ENCODE results near the gene RGL1. TPM values are rescaled to one million over a fixed set of nuclear protein-coding genes. Genes with fewer than 3 reads are reported as not detected.

Gene RGL1
- total RNA-seq, 1 donor from 2014 or later = 20.9 TPM

DNA sequence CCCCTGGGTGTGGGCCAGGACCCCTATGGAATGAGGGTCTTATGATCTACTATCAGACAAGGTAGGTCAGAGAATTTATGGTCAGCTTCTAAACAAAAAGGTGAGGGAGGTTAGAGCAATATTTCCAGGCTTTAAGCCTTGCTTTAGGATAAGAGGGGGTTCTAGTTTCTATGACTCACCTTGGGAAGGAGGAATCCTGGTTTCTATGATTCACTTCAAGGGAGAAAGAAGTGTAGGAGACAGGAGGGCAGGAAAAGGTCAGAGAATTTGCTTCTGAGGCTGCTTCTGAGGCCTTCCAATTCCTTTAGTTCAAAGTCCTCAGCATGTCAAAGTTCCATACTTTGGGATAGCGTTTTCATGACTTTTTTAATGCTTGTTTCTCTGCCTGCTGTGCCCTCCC, 35.2 kb downstream of the RGL1 start:
- DNase-seq (ENCODE audit: low spot score) = no peak
- Mint-ChIP-seq H3K4me3 (ENCODE audit: unreplicated experiment) (no peak overlapping the region), H3K27me3 (ENCODE audit: low read depth) (no peaks in the 10 kb centered on the region), H3K36me3 (ENCODE audit: low read depth) (peaks cover 6% of the 10 kb centered on the region), H3K4me1 (ENCODE audit: low read depth) (peaks cover 64% of the 10 kb centered on the region), H3K9me3 (ENCODE audit: low read depth) (no peaks in the 10 kb centered on the region), H3K27ac (ENCODE audit: unreplicated experiment) (no peak overlapping the region)
- TF ChIP-seq, protein P1, sequence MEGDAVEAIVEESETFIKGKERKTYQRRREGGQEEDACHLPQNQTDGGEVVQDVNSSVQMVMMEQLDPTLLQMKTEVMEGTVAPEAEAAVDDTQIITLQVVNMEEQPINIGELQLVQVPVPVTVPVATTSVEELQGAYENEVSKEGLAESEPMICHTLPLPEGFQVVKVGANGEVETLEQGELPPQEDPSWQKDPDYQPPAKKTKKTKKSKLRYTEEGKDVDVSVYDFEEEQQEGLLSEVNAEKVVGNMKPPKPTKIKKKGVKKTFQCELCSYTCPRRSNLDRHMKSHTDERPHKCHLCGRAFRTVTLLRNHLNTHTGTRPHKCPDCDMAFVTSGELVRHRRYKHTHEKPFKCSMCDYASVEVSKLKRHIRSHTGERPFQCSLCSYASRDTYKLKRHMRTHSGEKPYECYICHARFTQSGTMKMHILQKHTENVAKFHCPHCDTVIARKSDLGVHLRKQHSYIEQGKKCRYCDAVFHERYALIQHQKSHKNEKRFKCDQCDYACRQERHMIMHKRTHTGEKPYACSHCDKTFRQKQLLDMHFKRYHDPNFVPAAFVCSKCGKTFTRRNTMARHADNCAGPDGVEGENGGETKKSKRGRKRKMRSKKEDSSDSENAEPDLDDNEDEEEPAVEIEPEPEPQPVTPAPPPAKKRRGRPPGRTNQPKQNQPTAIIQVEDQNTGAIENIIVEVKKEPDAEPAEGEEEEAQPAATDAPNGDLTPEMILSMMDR (IDR thresholded peaks at IDR 0.05) = no peak

DNA sequence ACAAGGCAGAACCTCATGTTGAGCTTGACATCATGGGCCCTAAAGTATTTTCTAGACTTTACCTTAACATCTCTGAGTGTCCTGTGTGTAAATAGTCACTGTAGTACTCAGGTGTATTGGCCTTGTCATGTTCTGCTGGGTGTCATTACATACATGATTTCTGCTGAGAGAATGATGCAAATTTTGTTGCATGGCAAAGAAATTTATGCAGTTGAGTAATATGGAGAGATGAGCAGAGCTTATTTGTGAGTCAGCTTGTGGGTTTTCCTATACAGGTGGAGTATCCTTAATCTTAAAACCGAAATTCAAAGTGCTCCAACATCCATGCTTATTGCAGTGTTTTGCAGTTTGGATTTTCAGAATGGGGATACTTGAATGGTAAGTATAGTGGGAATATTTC, 36.6 kb downstream of the RGL1 start:
- peaks cover 72% of the 10 kb centered on the region for H3K4me1 Mint-ChIP-seq (ENCODE audit: low read depth)
- no peak overlapping the region for H3K4me3 Mint-ChIP-seq (ENCODE audit: unreplicated experiment)
- H3K9me3 Mint-ChIP-seq (ENCODE audit: low read depth) = no peaks in the 10 kb centered on the region
- H3K27me3 Mint-ChIP-seq (ENCODE audit: low read depth) = no peaks in the 10 kb centered on the region
- DNase-seq (ENCODE audit: low spot score) = no peak
- H3K36me3 Mint-ChIP-seq (ENCODE audit: low read depth) = peaks cover 6% of the 10 kb centered on the region
- TF ChIP-seq, protein P1 (IDR thresholded peaks at IDR 0.05) = no peak
- peak overlapping the region; percentile 97 for H3K27ac Mint-ChIP-seq (ENCODE audit: unreplicated experiment)

DNA sequence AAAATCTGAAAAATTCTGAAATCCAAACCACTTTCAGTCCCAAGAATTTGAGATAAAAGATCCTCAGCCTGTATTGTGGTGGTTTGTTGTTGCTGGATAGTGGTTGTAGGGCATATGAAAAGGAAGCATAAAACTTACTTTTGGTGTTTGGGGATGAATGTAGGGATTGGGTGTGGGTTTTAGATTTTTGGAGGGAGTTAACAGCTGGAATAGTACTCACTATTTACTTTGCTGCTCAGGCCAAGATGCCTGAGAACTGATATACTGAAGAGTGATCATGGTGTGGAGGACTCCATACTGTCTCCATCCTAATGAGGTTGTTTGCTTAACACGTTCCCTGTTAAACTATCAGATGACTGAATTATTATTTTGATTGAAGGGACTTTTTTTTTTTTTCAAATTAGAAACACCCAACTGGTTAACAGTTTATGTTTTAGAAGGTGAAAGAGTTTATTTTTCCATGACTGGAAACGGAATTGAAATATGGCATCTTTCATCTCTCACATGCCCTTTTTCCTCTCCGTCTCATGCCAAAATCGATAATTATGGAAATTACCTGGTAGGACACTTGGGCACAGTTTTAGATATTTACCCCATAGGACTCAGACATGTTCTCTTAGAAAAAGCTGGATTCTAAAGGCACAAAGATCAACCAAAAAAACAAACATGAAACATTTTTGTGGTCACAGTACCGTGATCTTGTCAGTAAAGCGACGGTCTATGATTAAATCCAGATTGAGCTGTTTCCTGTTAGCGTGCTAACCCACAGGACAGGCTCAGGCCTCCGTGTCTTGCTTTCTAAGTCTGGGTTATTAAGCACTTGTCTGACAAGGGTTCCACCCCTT, 37.3 kb downstream of the RGL1 start:
- H3K9me3 Mint-ChIP-seq (ENCODE audit: low read depth) = no peaks in the 10 kb centered on the region
- H3K36me3 Mint-ChIP-seq (ENCODE audit: low read depth) = peaks cover 6% of the 10 kb centered on the region
- H3K27ac Mint-ChIP-seq (ENCODE audit: unreplicated experiment) = peak overlapping the region; percentile 97
- TF ChIP-seq, protein P1 (IDR thresholded peaks at IDR 0.05) = no peak
- H3K27me3 Mint-ChIP-seq (ENCODE audit: low read depth) = no peaks in the 10 kb centered on the region
- peak overlapping the region; percentile 54 for H3K4me3 Mint-ChIP-seq (ENCODE audit: unreplicated experiment)
- no peak for DNase-seq (ENCODE audit: low spot score)
- peaks cover 66% of the 10 kb centered on the region for H3K4me1 Mint-ChIP-seq (ENCODE audit: low read depth)

DNA sequence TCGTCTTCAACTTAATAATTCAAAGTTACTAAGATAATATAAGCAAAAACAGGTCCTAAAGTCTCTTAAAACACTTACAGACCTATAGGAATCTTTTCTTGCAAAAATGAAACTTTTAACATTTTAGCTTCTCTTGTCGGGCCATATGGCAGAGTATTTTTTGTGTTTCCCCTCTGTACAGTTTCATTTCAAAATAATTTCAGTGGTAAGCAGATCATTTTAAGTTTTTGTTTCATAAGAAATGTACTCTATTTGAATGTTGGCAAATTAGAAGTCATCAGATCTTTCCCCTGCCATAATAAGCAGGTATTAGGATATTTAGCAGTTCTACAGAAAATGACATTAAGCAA, 37.9 kb downstream of the RGL1 start:
- no peaks in the 10 kb centered on the region for H3K27me3 Mint-ChIP-seq (ENCODE audit: low read depth)
- peak overlapping the region; percentile 54 for H3K4me3 Mint-ChIP-seq (ENCODE audit: unreplicated experiment)
- H3K4me1 Mint-ChIP-seq (ENCODE audit: low read depth) = peaks cover 65% of the 10 kb centered on the region
- no peak for DNase-seq (ENCODE audit: low spot score)
- peaks cover 8% of the 10 kb centered on the region for H3K36me3 Mint-ChIP-seq (ENCODE audit: low read depth)
- peak overlapping the region; percentile 97 for H3K27ac Mint-ChIP-seq (ENCODE audit: unreplicated experiment)
- no peaks in the 10 kb centered on the region for H3K9me3 Mint-ChIP-seq (ENCODE audit: low read depth)
- TF ChIP-seq, protein P1 (IDR thresholded peaks at IDR 0.05) = no peak

DNA sequence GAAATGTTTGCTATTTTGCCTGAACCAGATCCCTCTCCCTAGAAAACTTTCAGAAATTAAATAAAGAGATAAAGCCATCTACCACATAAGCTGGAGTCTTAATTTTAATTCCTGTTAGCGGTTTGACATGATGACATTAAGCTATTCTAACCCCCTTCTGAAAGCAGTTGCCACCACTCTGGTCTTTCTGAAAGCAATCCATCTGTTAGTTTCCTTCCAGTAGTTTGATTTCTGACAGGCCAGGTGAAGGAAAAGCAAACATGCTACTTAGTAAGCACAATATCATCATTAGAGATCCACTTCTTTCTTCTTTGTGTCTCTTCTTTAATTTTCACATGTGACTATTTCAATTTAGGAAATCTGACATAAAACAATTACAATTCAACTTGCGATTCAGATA, 39.9 kb downstream of the RGL1 start:
- H3K9me3 Mint-ChIP-seq (ENCODE audit: low read depth) = no peaks in the 10 kb centered on the region
- no peak for DNase-seq (ENCODE audit: low spot score)
- H3K27ac Mint-ChIP-seq (ENCODE audit: unreplicated experiment) = peak overlapping the region; percentile 25
- H3K4me3 Mint-ChIP-seq (ENCODE audit: unreplicated experiment) = no peak overlapping the region
- peaks cover 55% of the 10 kb centered on the region for H3K4me1 Mint-ChIP-seq (ENCODE audit: low read depth)
- H3K36me3 Mint-ChIP-seq (ENCODE audit: low read depth) = peaks cover 2% of the 10 kb centered on the region
- TF ChIP-seq, protein P1 (IDR thresholded peaks at IDR 0.05) = no peak
- H3K27me3 Mint-ChIP-seq (ENCODE audit: low read depth) = no peaks in the 10 kb centered on the region

Data from chondrocyte (in vitro differentiated cells).